Stimulated activated CD4-positive, alpha-beta T cell treated with anti-CD3 and anti-CD28 coated beads, Interleukin-1b, Interleukin-23, amount 100 ng/mL, for 48 hours (primary cell): ENCODE results near the gene ARHGEF18.

Experiments
- DNase-seq: peaks from one replicate; pipeline ENCODE4 v3.0.0-alpha.2; 2020

Gene ARHGEF18

GRCh38 chr19:7386308-7386707, 37.6 kb downstream of the ARHGEF18 start:
- DNase-seq: no peak

GRCh38 chr19:7386769-7387168, 38.0 kb downstream of the ARHGEF18 start:
- no peak for DNase-seq

- DNase-seq: no peak
Measured at GRCh38 chr19:7391218-7391670, 42.5 kb downstream of the ARHGEF18 start.

GRCh38 chr19:7393459-7393858, 44.7 kb downstream of the ARHGEF18 start:
- DNase-seq: no peak

- DNase-seq: no peak
Measured at GRCh38 chr19:7393939-7394730, 45.4 kb downstream of the ARHGEF18 start.

- peak; percentile 89 for DNase-seq
Measured at GRCh38 chr19:7394731-7395359, 46.1 kb downstream of the ARHGEF18 start.

- DNase-seq: no peak
Measured at GRCh38 chr19:7395360-7396066, 46.8 kb downstream of the ARHGEF18 start.

- DNase-seq: no peak
Measured at GRCh38 chr19:7397687-7398086, 49.0 kb downstream of the ARHGEF18 start.
